ES-I3 (cell line): ENCODE measurements around the gene CTU1.
A peak's percentile ranks its signal among the peaks of the same experiment; 100 is the strongest.
"Not testable (repeated sequence)": the region's sequence is repeated elsewhere in the genome, so short reads cannot be mapped to it uniquely, and the experiment has no call there.

ENCODE experiments used
- H3K36me3 ChIP-seq: 2 replicates; pipeline ENCODE4 v1.6.1; 2013; ENCODE audit warnings: mild to moderate bottlenecking, low read length, control low read depth, moderate library complexity; ENCODE audit not compliant: insufficient read depth
- H3K4me1 ChIP-seq: 2 replicates; pipeline ENCODE4 v1.6.1; 2013; ENCODE audit warnings: mild to moderate bottlenecking, control low read depth, low read length; ENCODE audit not compliant: insufficient read depth
- H3K9ac ChIP-seq: 2 replicates; pipeline ENCODE4 v1.6.1; 2013; ENCODE audit warnings: low read depth, mild to moderate bottlenecking, low read length, moderate library complexity
- H3K9me3 ChIP-seq: 2 replicates; pipeline ENCODE4 v1.6.1; 2013; ENCODE audit warnings: mild to moderate bottlenecking, low read length, moderate library complexity; ENCODE audit not compliant: control insufficient read depth, insufficient read depth

Gene CTU1

GRCh38 chr19:51108066-51108804, at the start of gene CTU1:
TSS of gene CTU1 (minus strand) at chr19:51108409. CDS start at chr19:51104569, 3,840 bp downstream.
- Histone ChIP-seq H3K4me1 (0 out of 2 replicates have a peak, but pooled peaks cover 4% of the 10 kb centered on the region), H3K36me3 (no peaks in the 10 kb centered on the region; the same call in 1 of the 2 replicates), H3K9ac (peak within 1 kb of the TSS; percentile 71), H3K9me3 (no peaks in the 10 kb centered on the region)

DNA sequence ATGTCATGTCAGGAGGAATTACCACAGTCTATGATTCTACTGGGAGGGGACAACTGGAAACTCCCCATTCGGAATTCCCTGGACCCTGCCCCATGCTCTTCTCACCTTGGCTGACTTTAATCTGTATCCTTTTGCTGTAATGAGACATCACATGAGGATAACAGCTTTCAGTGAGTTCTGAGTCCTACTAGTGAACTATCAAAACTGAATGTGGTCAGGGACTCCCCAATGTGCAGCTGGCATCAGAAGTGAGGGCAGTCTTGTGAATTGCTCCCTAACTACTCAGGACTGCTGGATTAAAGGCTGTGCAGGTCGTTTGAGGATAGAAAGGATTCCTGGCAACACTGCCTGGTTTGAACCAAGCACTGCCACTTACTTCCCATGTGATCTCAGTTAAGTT, 49.1 kb upstream of the CTU1 start:
- H3K9ac ChIP-seq: no peak overlapping the region
- no peaks in the 10 kb centered on the region for H3K4me1 ChIP-seq
- H3K9me3 ChIP-seq: no peaks in the 10 kb centered on the region
- H3K36me3 ChIP-seq: no peaks in the 10 kb centered on the region

DNA sequence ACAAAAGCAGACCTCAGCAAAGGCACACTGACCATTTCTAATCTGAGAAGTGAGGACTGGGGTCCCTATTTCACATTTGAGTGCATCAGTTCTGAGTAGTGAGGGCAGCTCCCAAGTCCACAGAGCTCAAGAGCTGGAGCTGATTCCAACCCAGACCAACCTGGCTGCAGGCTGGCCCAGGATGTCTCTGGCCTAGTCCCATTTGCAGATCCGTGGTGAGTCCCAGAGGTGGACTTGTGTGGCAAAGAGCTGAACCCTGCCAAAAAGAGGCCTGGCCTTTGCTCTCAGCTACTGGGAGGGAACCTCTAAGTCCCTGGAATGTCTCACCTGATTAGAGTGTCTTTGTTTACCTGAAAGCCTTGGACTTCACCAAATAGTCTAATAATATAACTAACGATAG, 48.5 kb upstream of the CTU1 start:
- no peaks in the 10 kb centered on the region for H3K9me3 ChIP-seq
- no peaks in the 10 kb centered on the region for H3K4me1 ChIP-seq
- H3K36me3 ChIP-seq: no peaks in the 10 kb centered on the region
- no peak overlapping the region for H3K9ac ChIP-seq

GRCh38 chr19:51150627-51151026, 42.4 kb upstream of the CTU1 start:
- H3K4me1 ChIP-seq: no peaks in the 10 kb centered on the region
- no peak overlapping the region for H3K9ac ChIP-seq
- no peaks in the 10 kb centered on the region for H3K36me3 ChIP-seq
- no peaks in the 10 kb centered on the region for H3K9me3 ChIP-seq

DNA sequence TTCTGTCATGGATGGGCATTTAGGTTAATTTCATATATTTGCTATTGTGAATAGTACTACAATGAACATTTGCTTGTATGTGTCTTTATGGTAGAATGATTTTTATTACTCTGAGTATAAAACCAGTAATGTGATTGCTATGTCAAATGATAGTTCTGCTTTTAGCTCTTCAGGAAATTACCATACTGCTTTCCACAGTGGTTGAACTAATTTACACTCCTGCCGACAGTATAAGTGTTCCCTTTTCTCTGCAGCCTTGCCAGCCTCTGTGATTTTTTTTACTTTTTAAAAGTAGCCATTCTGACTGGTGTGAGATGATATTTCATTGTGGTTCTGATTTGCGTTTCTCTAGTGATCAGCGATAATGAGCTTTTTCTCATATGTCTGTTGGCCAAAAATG, 40.4 kb upstream of the CTU1 start:
- H3K9ac ChIP-seq: no peak overlapping the region
- no peaks in the 10 kb centered on the region for H3K4me1 ChIP-seq
- H3K9me3 ChIP-seq: no peaks in the 10 kb centered on the region
- H3K36me3 ChIP-seq: no peaks in the 10 kb centered on the region

GRCh38 chr19:51147663-51148062, 39.5 kb upstream of the CTU1 start:
- Histone ChIP-seq H3K36me3 (no peaks in the 10 kb centered on the region), H3K9me3 (no peaks in the 10 kb centered on the region), H3K4me1 (no peaks in the 10 kb centered on the region), H3K9ac (no peak overlapping the region)

DNA sequence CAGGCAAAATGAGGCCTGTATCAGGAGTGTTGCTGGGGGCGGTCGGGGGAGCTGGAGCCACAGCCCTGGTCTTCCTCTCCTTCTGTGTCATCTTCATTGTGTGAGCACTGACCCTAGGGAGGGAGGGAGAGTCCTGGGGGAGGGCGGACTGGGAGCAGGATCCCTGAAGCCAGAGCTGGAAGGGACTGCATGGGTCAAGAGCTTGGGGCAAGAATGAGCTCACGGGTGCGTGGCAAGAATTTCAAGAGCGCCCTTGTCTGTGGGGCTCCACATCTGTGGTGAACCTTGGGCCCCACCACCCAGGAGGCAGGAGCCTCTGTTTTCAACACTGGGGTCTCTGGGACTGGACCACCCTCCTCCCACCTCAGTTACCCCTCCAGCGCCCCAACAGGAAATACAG, 38.5 kb upstream of the CTU1 start:
- H3K4me1 ChIP-seq: no peaks in the 10 kb centered on the region
- no peaks in the 10 kb centered on the region for H3K36me3 ChIP-seq
- H3K9me3 ChIP-seq: no peaks in the 10 kb centered on the region
- no peak overlapping the region for H3K9ac ChIP-seq

DNA sequence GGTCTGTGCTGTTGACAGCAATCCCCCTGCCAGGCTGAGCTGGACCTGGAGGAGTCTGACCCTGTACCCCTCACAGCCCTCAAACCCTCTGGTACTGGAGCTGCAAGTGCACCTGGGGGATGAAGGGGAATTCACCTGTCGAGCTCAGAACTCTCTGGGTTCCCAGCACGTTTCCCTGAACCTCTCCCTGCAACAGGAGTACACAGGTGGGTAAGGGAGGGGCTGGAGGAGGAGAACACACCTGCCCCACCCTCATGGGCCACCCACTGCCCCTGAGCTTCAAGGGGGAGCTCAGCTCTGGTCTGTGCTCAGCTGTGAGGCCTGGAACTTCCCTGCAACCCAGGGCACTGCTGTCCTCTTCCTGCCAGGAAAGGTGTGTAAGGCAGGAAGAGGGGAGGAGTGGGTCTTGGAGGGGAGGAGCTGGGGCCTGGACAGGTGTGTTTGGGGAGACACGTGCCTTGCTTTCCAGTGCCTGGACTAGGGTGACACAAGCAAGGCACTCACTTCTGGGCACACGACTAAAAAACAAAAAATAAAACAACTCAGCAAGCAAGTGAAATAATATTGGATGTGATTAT, 37.8 kb upstream of the CTU1 start:
- H3K9ac ChIP-seq: no peak overlapping the region
- no peaks in the 10 kb centered on the region for H3K36me3 ChIP-seq
- H3K9me3 ChIP-seq: no peaks in the 10 kb centered on the region
- H3K4me1 ChIP-seq: peaks cover under 1% of the 10 kb centered on the region; the same call in 1 of the 2 replicates

- no peak overlapping the region for H3K9ac ChIP-seq
- H3K9me3 ChIP-seq: no peaks in the 10 kb centered on the region
- peaks cover 4% of the 10 kb centered on the region; the same call in 1 of the 2 replicates for H3K4me1 ChIP-seq
- no peaks in the 10 kb centered on the region for H3K36me3 ChIP-seq
Observed at GRCh38 chr19:51144482-51145045, 36.4 kb upstream of the CTU1 start.

DNA sequence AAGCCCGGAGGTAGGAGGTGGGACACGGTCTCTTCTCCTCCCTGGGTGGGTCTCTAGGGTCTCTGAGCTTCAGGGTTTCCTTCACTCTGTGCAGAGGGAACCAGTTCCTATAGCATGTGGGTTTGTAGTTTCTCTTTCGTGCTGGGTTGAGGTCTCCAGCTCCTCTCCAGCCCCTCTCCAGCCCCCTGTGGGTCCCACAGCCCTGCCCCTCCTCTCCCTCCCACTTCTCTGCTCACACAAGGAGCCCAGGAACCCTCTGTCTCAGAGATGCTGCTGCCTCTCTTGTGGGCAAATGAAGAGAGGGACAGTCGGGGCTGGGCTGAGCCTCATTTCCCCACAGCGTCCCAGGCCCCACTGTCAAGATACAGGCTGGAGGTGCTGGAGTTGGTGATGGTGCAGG, 35.3 kb upstream of the CTU1 start:
- Histone ChIP-seq H3K9me3 (no peaks in the 10 kb centered on the region), H3K9ac (no peak overlapping the region), H3K4me1 (peaks cover 4% of the 10 kb centered on the region; the same call in 1 of the 2 replicates), H3K36me3 (no peaks in the 10 kb centered on the region)

- not testable (repeated sequence) for H3K4me1 ChIP-seq
Observed at GRCh38 chr19:51142809-51143475, 34.7 kb upstream of the CTU1 start.

GRCh38 chr19:51142119-51142518, 33.9 kb upstream of the CTU1 start, which contains the start of gene SIGLEC7:
TSS of gene SIGLEC7 (plus strand) at chr19:51142301. CDS start at chr19:51142370, 69 bp downstream.
- H3K36me3 ChIP-seq: no peaks in the 10 kb centered on the region
- H3K9ac ChIP-seq: no peak within 1 kb of the TSS
- peaks cover 4% of the 10 kb centered on the region; the same call in 1 of the 2 replicates for H3K4me1 ChIP-seq
- no peaks in the 10 kb centered on the region for H3K9me3 ChIP-seq

More at GRCh38 chr19:51142809-51143475, 34.7 kb upstream of the CTU1 start:
- H3K9ac ChIP-seq, H3K36me3 ChIP-seq, H3K9me3 ChIP-seq: not testable (repeated sequence)

GRCh38 chr19:51141181-51141580, 33.0 kb upstream of the CTU1 start:
- H3K9me3 ChIP-seq: no peaks in the 10 kb centered on the region
- H3K36me3 ChIP-seq: no peaks in the 10 kb centered on the region
- H3K4me1 ChIP-seq: peaks cover 4% of the 10 kb centered on the region; the same call in 1 of the 2 replicates
- no peak overlapping the region for H3K9ac ChIP-seq

DNA sequence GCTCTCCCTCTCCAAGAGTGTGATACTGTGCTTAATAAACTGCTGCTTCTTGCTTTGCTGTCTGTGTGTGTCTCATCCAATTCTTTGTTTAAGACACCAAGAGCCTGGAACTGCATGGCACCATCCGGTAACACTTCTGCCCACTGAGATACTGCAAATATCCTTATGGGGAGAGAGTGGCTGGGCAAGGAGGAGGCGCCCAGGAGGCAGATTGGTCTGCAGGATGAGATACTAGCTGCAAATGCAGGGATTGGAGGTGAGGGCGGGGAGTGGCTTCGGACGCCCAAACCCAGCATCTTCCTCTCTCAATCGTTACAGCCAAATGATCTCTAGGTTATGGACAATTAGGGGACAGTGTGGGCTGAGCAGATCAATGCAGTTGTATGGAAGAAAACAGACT, 32.2 kb upstream of the CTU1 start:
- Histone ChIP-seq H3K9ac (no peak overlapping the region), H3K36me3 (no peaks in the 10 kb centered on the region), H3K9me3 (no peaks in the 10 kb centered on the region), H3K4me1 (peaks cover 4% of the 10 kb centered on the region; the same call in 1 of the 2 replicates)
